NCI-H1105 treated with DMSO at 0.1 percent for 48 hours (cell line): ENCODE data around the gene CYP2C9.
A peak's percentile ranks its signal among the peaks of the same experiment; 100 is the strongest.
"Not testable (repeated sequence)": the region's sequence is repeated elsewhere in the genome, so short reads cannot be mapped to it uniquely, and the experiment has no call there.

ENCODE experiments used
- DNase-seq: peaks from one replicate; lab custom pipeline; 2025; lab: John Stamatoyannopoulos, UW

CYP2C9 gene

DNA sequence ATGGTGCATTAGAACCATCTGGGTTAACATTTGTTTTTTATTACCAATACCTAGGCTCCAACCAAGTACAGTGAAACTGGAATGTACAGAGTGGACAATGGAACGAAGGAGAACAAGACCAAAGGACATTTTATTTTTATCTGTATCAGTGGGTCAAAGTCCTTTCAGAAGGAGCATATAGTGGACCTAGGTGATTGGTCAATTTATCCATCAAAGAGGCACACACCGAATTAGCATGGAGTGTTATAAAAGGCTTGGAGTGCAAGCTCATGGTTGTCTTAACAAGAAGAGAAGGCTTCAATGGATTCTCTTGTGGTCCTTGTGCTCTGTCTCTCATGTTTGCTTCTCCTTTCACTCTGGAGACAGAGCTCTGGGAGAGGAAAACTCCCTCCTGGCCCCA, at the start of gene CYP2C9:
Gene CYP2C9 (plus strand): TSS at position 276 of the 400 bp plus-strand sequence. CDS start 25 bp downstream, at position 301.
- DNase-seq = no peak

GRCh38 chr10:94889123-94889522, 49.3 kb upstream of the CYP2C9 start:
- no peak for DNase-seq

- DNase-seq = no peak
These were observed 48.0 kb upstream of the CYP2C9 start for GRCh38 chr10:94890264-94891022.

GRCh38 chr10:94898414-94898813, 40.0 kb upstream of the CYP2C9 start:
- DNase-seq = not testable (repeated sequence)

GRCh38 chr10:94902080-94902479, 36.4 kb upstream of the CYP2C9 start:
- DNase-seq = no peak

- no peak for DNase-seq
These were observed 35.9 kb upstream of the CYP2C9 start for GRCh38 chr10:94902570-94902969.

- not testable (repeated sequence) for DNase-seq
These were observed 33.8 kb upstream of the CYP2C9 start for GRCh38 chr10:94904506-94905148.

DNA sequence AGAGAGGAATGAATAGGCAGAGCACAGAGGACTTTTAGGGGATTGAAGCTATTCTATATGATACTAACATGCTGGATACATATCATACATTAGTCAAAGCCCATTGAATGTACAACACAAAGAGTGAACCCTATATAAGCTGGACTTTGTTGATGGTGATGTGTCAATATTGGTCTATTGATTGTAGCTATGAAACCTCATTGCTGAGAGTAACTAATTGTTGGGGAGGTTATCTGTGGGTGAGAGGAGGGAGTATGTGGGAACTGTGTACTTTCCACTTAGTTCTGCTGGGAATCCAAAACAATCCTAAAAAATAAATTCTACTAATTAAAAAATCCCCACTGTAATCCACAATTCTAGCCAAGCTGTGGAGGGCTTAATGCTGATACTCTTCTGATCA, 22.0 kb upstream of the CYP2C9 start:
- no peak for DNase-seq

DNA sequence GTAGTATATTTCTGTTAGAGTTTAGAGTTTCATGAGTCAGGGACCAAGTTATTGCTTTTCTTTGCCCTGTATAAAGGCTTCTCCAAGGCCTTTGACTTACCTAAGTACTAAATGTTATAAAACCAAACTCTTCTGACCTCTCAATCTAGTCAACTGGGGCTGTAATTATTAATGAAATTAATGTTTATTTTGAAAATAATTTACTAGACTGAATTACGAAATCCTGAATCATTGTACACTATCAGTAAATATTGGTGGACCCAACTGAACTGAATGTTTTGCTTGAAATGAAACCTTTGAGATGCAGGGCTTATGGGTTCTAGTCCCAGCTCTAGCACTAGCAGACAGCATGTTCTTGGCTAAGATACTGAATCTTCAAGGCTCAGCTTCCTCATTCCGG, 1.7 kb upstream of the CYP2C9 start:
- DNase-seq = no peak

GRCh38 chr10:94943432-94944103, 5.1 kb downstream of the CYP2C9 start:
- DNase-seq = not testable (repeated sequence)

DNA sequence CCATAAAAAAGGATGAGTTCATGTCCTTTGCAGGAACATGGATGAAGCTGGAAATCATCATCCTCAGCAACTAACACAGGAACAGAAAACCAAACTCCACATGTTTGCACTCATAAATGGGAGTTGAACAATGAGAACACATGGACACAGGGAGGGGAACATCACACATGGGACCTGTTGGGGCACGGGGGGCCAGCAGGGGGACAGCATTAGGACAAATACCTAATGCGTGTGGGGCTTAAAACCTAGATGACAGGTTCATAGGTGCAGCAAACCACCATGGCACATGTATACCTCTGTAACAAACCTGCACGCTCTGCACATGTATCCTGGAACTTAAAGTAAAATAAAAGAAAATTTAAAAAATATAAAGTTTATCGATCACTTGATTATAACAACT, 7.7 kb downstream of the CYP2C9 start:
- DNase-seq = not testable (repeated sequence)

GRCh38 chr10:94963901-94964300, 25.4 kb downstream of the CYP2C9 start:
- peak; percentile 30 for DNase-seq

- no peak for DNase-seq
These were observed 45.1 kb downstream of the CYP2C9 start for GRCh38 chr10:94983555-94983954.

DNA sequence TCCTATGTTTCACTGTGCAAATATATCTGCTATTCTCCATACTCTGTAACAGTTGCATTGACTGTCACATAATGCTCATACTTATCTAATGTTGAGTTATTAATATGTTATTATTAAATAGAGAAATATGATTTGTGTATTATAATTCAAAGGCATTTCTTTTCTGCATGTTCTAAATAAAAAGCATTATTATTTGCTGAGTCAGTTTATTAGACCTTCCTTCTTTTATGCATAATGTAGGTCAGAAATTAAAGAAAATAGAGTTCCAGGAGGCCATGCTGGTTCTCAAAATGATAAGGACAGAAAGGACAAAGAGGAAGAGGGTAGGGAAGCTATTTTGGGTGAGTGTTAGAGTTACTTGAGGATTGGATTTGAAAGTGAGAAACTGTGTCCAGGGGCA, 50.7 kb downstream of the CYP2C9 start:
- DNase-seq = no peak

DNA sequence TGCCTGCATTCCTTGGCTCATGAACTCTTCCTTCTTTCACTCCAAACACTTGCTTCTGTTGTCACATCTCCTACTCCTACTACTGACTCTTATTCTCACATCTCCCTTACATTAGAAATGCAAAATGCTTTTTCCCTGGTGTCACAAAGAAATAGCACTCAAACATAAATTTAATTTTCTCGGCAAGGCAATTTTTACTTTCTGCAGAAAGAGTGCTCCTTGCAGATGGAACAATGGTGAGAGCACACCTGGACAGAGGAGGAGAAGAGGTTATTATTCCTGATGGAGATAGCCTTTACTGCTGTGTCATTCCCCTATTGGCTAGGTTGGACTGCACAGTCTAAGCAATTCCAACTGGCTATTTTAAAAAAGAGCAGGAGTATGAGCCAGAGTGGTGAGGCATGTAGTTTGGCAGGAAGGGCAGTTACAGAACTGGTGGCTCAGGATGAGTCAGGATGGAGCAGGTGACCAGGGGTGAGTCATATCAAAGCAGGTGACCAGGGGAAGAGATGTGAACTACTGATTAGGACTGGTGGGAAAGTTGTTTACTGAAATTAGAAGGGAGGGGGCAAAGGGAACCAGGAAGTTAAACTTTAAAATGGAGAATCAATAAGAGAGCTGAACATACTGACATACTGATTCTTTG, 52.9 kb downstream of the CYP2C9 start:
- no peak for DNase-seq

- DNase-seq = no peak
These were observed 54.4 kb downstream of the CYP2C9 start for GRCh38 chr10:94992811-94993210.

GRCh38 chr10:94997741-94998174, 59.3 kb downstream of the CYP2C9 start:
- no peak for DNase-seq

DNA sequence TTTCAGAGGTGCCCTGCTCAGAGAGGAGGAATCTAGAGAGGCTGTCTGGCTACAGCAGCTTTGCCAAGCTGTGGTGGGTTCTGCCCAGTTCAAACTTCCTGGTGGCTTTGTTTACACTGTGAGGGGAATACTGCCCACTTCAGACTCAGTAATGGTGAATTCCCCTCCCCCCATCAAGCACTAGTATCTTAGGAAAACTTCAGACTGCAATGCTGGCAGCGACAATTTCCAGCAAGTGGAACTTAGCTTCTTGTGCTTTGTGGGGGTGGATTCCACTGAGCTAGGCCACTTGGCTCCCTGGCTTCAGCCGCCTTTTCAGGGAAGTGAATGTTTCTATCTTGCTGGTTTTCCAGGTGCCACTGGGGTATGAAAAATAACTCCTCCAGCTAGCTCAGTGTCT, 88.0 kb downstream of the CYP2C9 start:
- DNase-seq = no peak

- DNase-seq = no peak
These were observed 93.2 kb downstream of the CYP2C9 start for GRCh38 chr10:95031656-95032055.

DNA sequence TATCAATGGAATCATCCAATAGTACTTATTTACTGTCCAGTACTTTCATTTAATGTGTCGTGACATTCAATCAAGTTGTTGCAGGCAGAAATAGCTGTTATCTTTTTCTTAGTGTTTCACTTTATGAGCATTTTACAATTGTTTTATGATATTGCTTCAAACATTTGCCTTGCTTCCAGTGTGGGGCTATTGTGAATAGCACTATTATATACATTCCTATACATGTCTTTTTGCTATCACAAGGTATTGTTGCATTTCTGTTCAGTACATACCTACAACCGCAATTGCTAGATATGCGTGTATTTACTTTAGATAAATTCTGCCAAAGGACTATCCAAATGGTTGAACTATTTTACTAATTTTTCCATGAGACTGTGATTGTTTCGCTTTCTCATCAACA, 95.9 kb downstream of the CYP2C9 start:
- DNase-seq = no peak

DNA sequence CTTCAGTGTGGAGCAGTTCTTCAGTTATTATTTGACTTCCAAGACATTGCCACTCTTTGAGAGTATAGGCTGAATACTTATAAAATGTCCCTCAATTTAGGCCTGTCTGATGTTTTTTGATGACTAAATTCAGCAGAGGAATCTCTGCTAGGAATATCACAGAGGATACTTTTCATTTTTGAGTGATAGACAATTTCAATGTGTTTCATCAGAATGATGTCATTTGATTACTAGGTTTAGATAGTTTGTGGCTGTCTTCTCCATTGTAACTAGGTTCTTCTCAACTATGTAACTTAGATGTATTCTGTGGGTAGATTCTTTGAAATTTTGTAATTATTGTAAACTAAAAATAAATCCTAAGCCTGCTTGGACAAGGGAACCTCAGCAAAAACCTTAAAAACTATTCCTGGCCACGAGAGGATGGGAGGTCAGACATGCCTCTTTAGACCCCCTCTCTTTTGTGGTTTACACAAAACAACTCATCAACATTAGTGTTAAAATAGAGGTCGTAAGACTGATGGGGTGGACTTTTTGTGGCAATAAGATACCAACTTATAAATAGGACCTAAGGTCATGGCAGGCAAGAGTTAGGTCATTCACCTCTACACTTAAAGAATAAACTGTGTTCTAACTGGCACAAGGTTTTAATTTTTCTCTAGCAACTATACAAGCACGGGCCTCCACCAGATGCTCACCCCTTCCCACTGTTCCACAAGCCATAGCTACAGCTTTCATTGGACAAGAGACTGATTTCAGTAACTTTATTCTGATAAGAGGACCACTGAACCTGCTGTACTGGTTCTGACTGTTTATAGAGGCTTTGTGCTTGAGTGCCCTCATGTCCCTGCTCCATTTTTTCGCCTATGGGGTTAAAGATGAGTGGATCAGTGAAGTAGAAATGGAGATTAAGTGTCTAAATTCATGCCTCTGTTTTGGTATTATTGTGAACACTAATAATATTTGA, 97.2 kb downstream of the CYP2C9 start:
- DNase-seq = no peak
